Gastrocnemius medialis (tissue), 4 donors: ENCODE results near the gene RAB3A.

Source experiments
- CTCF ChIP-seq, 5 experiments: fragments of 450-650 bp in 3 of 5; fragments of 200-600 bp in 2 of 5; sonication (generic) in 2 of 5; IDR thresholded peaks in 4 of 5; conservative IDR thresholded peaks in 1 of 5; 1 replicate in 4 of 5; 2 replicates in 1 of 5; pipeline ENCODE4 v1.5.1; 2016 to 2019; ENCODE audit warnings: antibody characterized with exemption in 5 of 5, mild to moderate bottlenecking in 3 of 5, moderate library complexity in 3 of 5
- POLR2A ChIP-seq, 2 donors: fragments of 450-650 bp; IDR thresholded peaks; one replicate each; pipeline ENCODE4 v1.6.1; 2017; ENCODE audit warnings: antibody characterized with exemption in 2 of 2, mild to moderate bottlenecking in 2 of 2, moderate library complexity in 2 of 2

DNA sequence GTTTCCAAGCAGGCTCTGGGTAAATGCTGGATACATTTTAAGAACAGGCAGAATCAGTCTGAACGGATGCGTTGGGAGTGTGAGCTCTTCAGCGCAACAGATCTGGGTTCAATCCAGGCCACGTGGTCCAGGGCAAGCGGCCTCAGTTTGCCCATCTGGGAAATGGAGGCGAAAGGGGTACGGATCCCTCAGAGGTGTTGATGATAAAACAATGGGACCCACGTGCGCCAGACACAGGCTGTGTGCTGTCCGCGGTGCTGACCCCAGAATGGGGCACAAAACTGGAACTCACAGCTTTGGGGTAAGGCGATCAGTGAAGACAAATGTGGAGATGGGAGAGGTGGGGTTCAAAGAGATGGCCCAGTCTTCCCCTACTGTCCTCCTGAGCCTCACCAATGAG, 35.5 kb upstream of the RAB3A start:
- TF ChIP-seq CTCF (IDR thresholded peaks at IDR 0.05 in 4 of 5, conservative IDR thresholded peaks at IDR 0.05 in 1 of 5) (no peak), POLR2A (IDR thresholded peaks at IDR 0.05) (no peak)
